ENCODE results near the gene CCNYL1. TPM values are rescaled to one million over a fixed set of nuclear protein-coding genes. Genes with fewer than 3 reads are reported as not detected.
"Not testable (repeated sequence)": the region's sequence is repeated elsewhere in the genome, so short reads cannot be mapped to it uniquely, and the experiment has no call there.

CCNYL1 gene
- total RNA-seq, 2 experiments from 2014 or later, result 8.7 to 11.1 TPM

DNA sequence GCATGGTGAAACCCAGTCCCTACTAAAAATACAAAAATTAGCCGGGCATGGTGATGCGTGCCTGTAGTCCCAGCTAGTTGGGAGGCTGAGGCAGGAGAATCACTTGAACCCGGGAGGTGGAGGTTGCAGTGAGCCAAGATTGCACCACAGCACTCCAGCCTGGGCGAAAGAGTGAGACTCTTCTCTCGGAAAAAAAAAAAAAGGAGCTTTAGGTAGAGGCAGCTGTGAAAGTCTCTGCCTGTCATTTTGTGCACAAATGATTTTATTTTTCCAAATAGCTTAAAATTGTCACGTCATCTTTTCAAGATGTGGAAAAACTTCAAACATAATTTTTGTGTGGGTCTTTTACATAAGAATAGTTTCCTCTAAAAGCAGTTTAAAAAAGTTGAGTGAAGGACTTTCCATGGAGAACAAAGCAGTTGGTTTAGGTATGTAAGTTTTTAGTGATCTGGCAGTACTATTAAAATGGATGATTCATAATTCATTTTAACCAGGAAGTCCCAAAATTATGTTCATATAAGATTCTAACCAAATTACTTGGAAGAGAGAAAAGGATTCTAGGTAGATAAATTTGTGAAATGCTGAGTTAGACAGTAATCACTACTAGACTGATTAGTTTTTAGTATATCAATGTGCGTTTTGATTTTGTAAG is 11.5 kb downstream of the CCNYL1 start:
- H3K4me3 ChIP-seq (ENCODE audit: low read length), result no peak overlapping the region
- H3K9me3 ChIP-seq (ENCODE audit: control insufficient read depth in 1 of 2, insufficient read depth in 1 of 2, low read length in 2 of 2), result no peaks in the 10 kb centered on the region
- POLR2A ChIA-PET, result no interaction called here
- no peaks in the 10 kb centered on the region for H3K27me3 ChIP-seq (ENCODE audit: control insufficient read depth in 1 of 2, insufficient read depth in 2 of 2, low read length in 2 of 2)
- intact Hi-C loops (cut with DNase I, micrococcal nuclease), result no loop called here
- no peaks in the 10 kb centered on the region for H3K36me3 Mint-ChIP-seq (ENCODE audit: low read depth)
- H3K36me3 ChIP-seq (ENCODE audit: insufficient read depth, low read length), result no peaks in the 10 kb centered on the region
- ATAC-seq (ENCODE audit: poor library complexity), result no peak
- no peaks in the 10 kb centered on the region for H3K4me1 ChIP-seq (ENCODE audit: insufficient read depth, low read length)
- peaks cover 48% of the 10 kb centered on the region for H3K4me1 Mint-ChIP-seq (ENCODE audit: low read depth)
- no peak for DNase-seq
- TF ChIP-seq CTCF (IDR thresholded peaks at IDR 0.05), result no peak
- no peaks in the 10 kb centered on the region for H3K9me3 Mint-ChIP-seq
- no peak overlapping the region for H3K27ac Mint-ChIP-seq
- no peak overlapping the region for H3K4me3 Mint-ChIP-seq
- CTCF ChIA-PET, result no interaction called here
- no peaks in the 10 kb centered on the region for H3K27me3 Mint-ChIP-seq
- H3K27ac ChIP-seq (ENCODE audit: low read depth in 1 of 2, low read length in 2 of 2), result no peak overlapping the region

DNA sequence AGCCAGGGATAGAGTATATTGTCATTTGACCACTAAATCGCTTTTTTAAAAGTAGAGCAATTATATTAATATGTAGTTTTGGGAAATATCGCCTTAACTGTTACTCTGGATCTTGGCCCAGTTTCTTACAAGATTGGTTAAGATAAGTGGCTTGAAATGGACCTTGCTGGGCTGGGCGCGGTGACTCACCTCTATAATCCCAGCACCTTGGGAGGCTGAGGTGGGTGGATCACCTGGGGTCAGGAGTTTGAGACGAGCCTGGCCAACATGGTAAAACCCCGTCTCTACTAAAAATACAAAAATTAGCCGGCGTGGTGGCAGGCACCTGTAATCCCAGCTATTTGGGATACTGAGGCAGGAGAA is 12.0 kb downstream of the CCNYL1 start:
- ATAC-seq (ENCODE audit: poor library complexity); H3K27me3 ChIP-seq (ENCODE audit: control insufficient read depth in 1 of 2, insufficient read depth in 2 of 2, low read length in 2 of 2); H3K27ac ChIP-seq (ENCODE audit: low read depth in 1 of 2, low read length in 2 of 2); H3K4me1 ChIP-seq (ENCODE audit: insufficient read depth, low read length); H3K27me3 Mint-ChIP-seq; H3K4me3 Mint-ChIP-seq; DNase-seq; H3K36me3 ChIP-seq (ENCODE audit: insufficient read depth, low read length); H3K9me3 Mint-ChIP-seq; H3K9me3 ChIP-seq (ENCODE audit: control insufficient read depth in 1 of 2, insufficient read depth in 1 of 2, low read length in 2 of 2); H3K4me3 ChIP-seq (ENCODE audit: low read length); H3K27ac Mint-ChIP-seq; H3K36me3 Mint-ChIP-seq (ENCODE audit: low read depth); intact Hi-C loops (cut with DNase I, micrococcal nuclease); CTCF ChIA-PET; POLR2A ChIA-PET: not testable (repeated sequence)
- H3K4me1 Mint-ChIP-seq (ENCODE audit: low read depth), result peaks cover 48% of the 10 kb centered on the region

DNA sequence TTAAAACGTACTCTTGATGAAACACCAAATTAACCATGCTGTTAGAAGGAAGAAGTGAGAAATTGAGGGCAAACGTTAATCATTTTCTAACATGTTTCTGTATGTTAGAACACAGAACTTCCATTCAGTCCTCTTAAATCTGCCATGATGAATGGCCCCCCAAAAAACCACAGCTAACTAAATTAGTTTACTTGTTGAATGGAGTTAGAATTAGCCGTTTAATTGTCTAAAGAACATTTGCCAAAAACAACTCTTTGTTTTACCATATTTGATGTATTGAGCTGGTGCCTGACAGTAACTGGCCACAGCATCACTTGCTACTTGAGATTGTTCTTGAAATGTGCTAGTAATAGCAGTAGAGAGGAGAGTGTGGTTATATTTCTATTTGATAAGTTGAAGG is 12.7 kb downstream of the CCNYL1 start:
- ATAC-seq (ENCODE audit: poor library complexity) (no peak), DNase-seq (no peak)
- H3K36me3 Mint-ChIP-seq (ENCODE audit: low read depth), result peaks cover under 1% of the 10 kb centered on the region
- no peaks in the 10 kb centered on the region for H3K9me3 Mint-ChIP-seq
- no peak overlapping the region for H3K4me3 ChIP-seq (ENCODE audit: low read length)
- peaks cover 48% of the 10 kb centered on the region for H3K4me1 Mint-ChIP-seq (ENCODE audit: low read depth)
- intact Hi-C loops (cut with DNase I, micrococcal nuclease), result no loop called here
- H3K4me3 Mint-ChIP-seq, result no peak overlapping the region
- no peaks in the 10 kb centered on the region for H3K9me3 ChIP-seq (ENCODE audit: control insufficient read depth in 1 of 2, insufficient read depth in 1 of 2, low read length in 2 of 2)
- no peaks in the 10 kb centered on the region for H3K36me3 ChIP-seq (ENCODE audit: insufficient read depth, low read length)
- ChIA-PET CTCF (no interaction called here), POLR2A (interaction anchor here (3.5 kb wide), 1 partner anchor 12 kb away, joined by 36 read pairs; the partner anchor contains the start of gene CCNYL1)
- H3K27me3 Mint-ChIP-seq, result no peaks in the 10 kb centered on the region
- TF ChIP-seq CTCF (IDR thresholded peaks at IDR 0.05), result no peak
- no peak overlapping the region for H3K27ac Mint-ChIP-seq
- no peaks in the 10 kb centered on the region for H3K4me1 ChIP-seq (ENCODE audit: insufficient read depth, low read length)
- H3K27me3 ChIP-seq (ENCODE audit: control insufficient read depth in 1 of 2, insufficient read depth in 2 of 2, low read length in 2 of 2), result no peaks in the 10 kb centered on the region
- H3K27ac ChIP-seq (ENCODE audit: low read depth in 1 of 2, low read length in 2 of 2), result no peak overlapping the region
